ENCODE measurements around the gene C20orf144. TPM values are rescaled to one million over a fixed set of nuclear protein-coding genes. Genes with fewer than 3 reads are reported as not detected.

C20orf144 gene
- total and polyA plus RNA-seq, 9 of the 15 experiments (the other 6 are each of a cell fraction or from before 2014, with no cell fraction given) = 0.04 to 0.23 (median 0.11) TPM; not detected in 2

GRCh38 chr20:33653218-33653899 is 8.8 kb upstream of the C20orf144 start (continued):
- TF ChIP-seq GTF3C2 (IDR thresholded peaks at IDR 0.05; ENCODE audit: borderline replicate concordance, extremely low read depth, insufficient read length) (no peak), SAFB (IDR thresholded peaks at IDR 0.05; ENCODE audit: borderline replicate concordance, low read depth, low read length) (no peak), TFAM (CRISPR knock-in tag; conservative IDR thresholded peaks at IDR 0.05) (no peak), ZNF717 (CRISPR knock-in tag; IDR thresholded peaks at IDR 0.05) (0 out of 2 replicates have a peak, but pooled peaks have one; percentile 12), TFAP4 (CRISPR knock-in tag; IDR thresholded peaks at IDR 0.05; ENCODE audit: borderline replicate concordance) (peak; percentile 49; the same call in 1 of the 2 replicates), FOXJ2 (tag; IDR thresholded peaks at IDR 0.05) (no peak), ZFP91 (CRISPR knock-in tag; IDR thresholded peaks at IDR 0.05) (no peak), CTCF (IDR thresholded peaks at IDR 0.05 in 2 of 3, conservative IDR thresholded peaks at IDR 0.05 in 1 of 3; ENCODE audit: insufficient read depth in 2 of 3, low read depth in 1 of 3, low read length in 3 of 3) (peak; percentile 83 to 91 (median 86)), ILF3 (IDR thresholded peaks at IDR 0.05; ENCODE audit: borderline replicate concordance) (no peak; the same call in 1 of the 2 replicates), CAMTA2 (CRISPR knock-in tag; conservative IDR thresholded peaks at IDR 0.05) (no peak), PURB (CRISPR knock-in tag; IDR thresholded peaks at IDR 0.05; ENCODE audit: low read depth) (no peak), TAF1 (IDR thresholded peaks at IDR 0.05; ENCODE audit: control insufficient read depth, extremely low read depth, insufficient read depth, low read length, severe bottlenecking) (no peak), U2AF2 (optimal IDR thresholded peaks at IDR 0.05; ENCODE audit: low read depth, low read length) (no peak), SLC30A9 (CRISPR knock-in tag; IDR thresholded peaks at IDR 0.05) (no peak), ADNP (tag; IDR thresholded peaks at IDR 0.05) (no peak), HDAC1 (IDR thresholded peaks at IDR 0.05) (no peak), ARID2 (IDR thresholded peaks at IDR 0.05) (peak; percentile 68; the same call in 1 of the 2 replicates), SMARCB1 (IDR thresholded peaks at IDR 0.05; ENCODE audit: insufficient read length, low read depth) (no peak), SP1 (CRISPR knock-in tag; IDR thresholded peaks at IDR 0.05) (peak; percentile 15; the same call in 1 of the 2 replicates), DPF2 (IDR thresholded peaks at IDR 0.05) (no peak), CGGBP1 (CRISPR knock-in tag; IDR thresholded peaks at IDR 0.05) (no peak)

Measured in K562 (cell line).